Panc1 (cell line): ENCODE results near the gene ENOX1. TPM values are rescaled to one million over a fixed set of nuclear protein-coding genes. Genes with fewer than 3 reads are reported as not detected.

ENCODE experiments used
- ATAC-seq: fragments of 200-7000 bp; cut with Tn5 transposase; 2 replicates; pipeline ENCODE4 v1.9.1; 2020; ENCODE audit warnings: mild to moderate bottlenecking, moderate library complexity
- BruUV-seq: library from RNA; stranded (reverse); fragments of 400-500 nt; replicated peaks from 2 replicates; lab custom pipeline; 2021; lab: Mats Ljungman, UMichigan
- CTCF ChIA-PET: fragments of 300-600 bp; sonication (Branson Sonifier 250); formaldehyde crosslinking; loops from one replicate; lab custom pipeline; 2022; ENCODE audit warnings: antibody characterized with exemption; lab: Charles Lee
- POLR2A ChIA-PET: fragments of 300-600 bp; sonication (Branson Sonifier 250); formaldehyde crosslinking; loops from one replicate; lab custom pipeline; 2022; ENCODE audit warnings: antibody characterized with exemption; lab: Charles Lee
- DNase-seq: peaks from one replicate; pipeline ENCODE4 v3.0.0-alpha.2; 2010; ENCODE audit warnings: low read depth, low spot score
- H3K27ac ChIP-seq: 2 replicates; pipeline ENCODE4 v1.5.1; 2011; ENCODE audit warnings: mild to moderate bottlenecking, low read length, inconsistent platforms
- H3K27me3 ChIP-seq: fragments of 200-500 bp; sonication (Bioruptor generic); 2 replicates; pipeline ENCODE4 v1.6.0; 2014; ENCODE audit warnings: low read length, inconsistent platforms; ENCODE audit not compliant: control insufficient read depth, insufficient read depth
- H3K36me3 ChIP-seq: fragments of 200-500 bp; sonication (Bioruptor generic); 2 replicates; pipeline ENCODE4 v1.5.1; 2014; ENCODE audit warnings: inconsistent platforms, mild to moderate bottlenecking, low read length, moderate library complexity; ENCODE audit not compliant: control insufficient read depth, insufficient read depth
- H3K4me1 ChIP-seq: 2 replicates; pipeline ENCODE4 v1.5.1; 2011; ENCODE audit warnings: inconsistent platforms, mild to moderate bottlenecking, low read length, moderate library complexity; ENCODE audit not compliant: control insufficient read depth, insufficient read depth
- H3K4me3 ChIP-seq, 2 experiments: 2 replicates each; pipeline ENCODE4 v1.5.1; 2011 to 2012; ENCODE audit warnings: low read depth in 2 of 2, low read length in 2 of 2, mild to moderate bottlenecking in 2 of 2, inconsistent platforms in 1 of 2, moderate library complexity in 1 of 2
- H3K9me3 ChIP-seq: fragments of 200-500 bp; sonication (Bioruptor generic); 2 replicates; pipeline ENCODE4 v1.5.1; 2014; ENCODE audit warnings: low read depth, mild to moderate bottlenecking, inconsistent platforms, low read length, moderate library complexity; ENCODE audit not compliant: control insufficient read depth, insufficient read depth
- CTCF ChIP-seq: fragments of 450-650 bp; IDR thresholded peaks from 2 replicates; pipeline ENCODE4 v1.5.1; 2017; ENCODE audit warnings: mild to moderate bottlenecking
- POLR2AphosphoS5 ChIP-seq: IDR thresholded peaks from 2 replicates; pipeline ENCODE4 v1.6.1; 2012; ENCODE audit warnings: mild to moderate bottlenecking, low read depth, low read length, moderate library complexity
- SIN3A ChIP-seq: IDR thresholded peaks from 2 replicates; pipeline ENCODE4 v1.6.1; 2012; ENCODE audit warnings: low read depth, mild to moderate bottlenecking, low read length, moderate library complexity, borderline replicate concordance; ENCODE audit not compliant: insufficient read depth
- TCF7L2 ChIP-seq: IDR thresholded peaks from 2 replicates; pipeline ENCODE4 v1.6.1; 2011; ENCODE audit warnings: mild to moderate bottlenecking, low read depth, low read length, inconsistent platforms
- in situ Hi-C: cut with HindIII; loops from 2 replicates; pipeline ENCODE4 v1.10.0; 2016; ENCODE audit warnings: low sequenced_read_pairs, low pct_unique_long_range_greater_than_20kb
- intact Hi-C: fragments of 100-400 bp; cut with micrococcal nuclease; formaldehyde crosslinking; loops from one replicate; pipeline ENCODE4 v1.10.0; 2022; ENCODE audit not compliant: unreplicated experiment
- total RNA-seq: library from RNA; stranded (reverse); gene quantifications from one replicate; pipeline ENCODE4 v1.2.1, GENCODE V29; 2021; ENCODE audit not compliant: unreplicated experiment
- TF ChIP-seq, protein P1 (sequence below), 2 experiments: IDR thresholded peaks; 2 replicates each; pipeline ENCODE4 v1.6.1; 2011 to 2012; ENCODE audit warnings: low read depth in 2 of 2, control low read depth in 1 of 2, low read length in 1 of 2, mild to moderate bottlenecking in 1 of 2, moderate library complexity in 1 of 2; ENCODE audit not compliant: insufficient read depth in 1 of 2

ENOX1 gene
- total RNA-seq, 1 experiment from 2014 or later, result 0.23 TPM

DNA sequence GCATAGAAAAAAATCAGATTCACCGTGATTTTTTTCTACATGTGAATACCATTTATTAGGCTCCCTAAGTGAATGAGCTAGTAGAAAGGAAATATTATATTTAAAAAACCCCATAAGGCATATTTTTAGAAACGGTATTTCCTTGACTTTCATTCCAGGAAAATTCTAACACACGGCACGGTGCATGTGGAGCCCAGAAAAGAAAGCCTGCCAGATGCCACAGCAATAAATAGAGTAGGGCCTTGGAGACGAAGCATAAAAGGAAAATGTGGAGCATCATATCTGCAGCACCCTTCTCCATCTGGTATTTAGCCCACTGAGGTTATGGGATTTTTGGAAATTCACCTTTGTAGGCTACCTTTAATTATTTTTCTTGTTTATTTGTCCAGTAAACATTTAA lies 314.4 kb downstream of the ENOX1 start:
- TF ChIP-seq CTCF (no peak), SIN3A (no peak), POLR2AphosphoS5 (no peak), TCF7L2 (no peak)
- TF ChIP-seq, protein P1, sequence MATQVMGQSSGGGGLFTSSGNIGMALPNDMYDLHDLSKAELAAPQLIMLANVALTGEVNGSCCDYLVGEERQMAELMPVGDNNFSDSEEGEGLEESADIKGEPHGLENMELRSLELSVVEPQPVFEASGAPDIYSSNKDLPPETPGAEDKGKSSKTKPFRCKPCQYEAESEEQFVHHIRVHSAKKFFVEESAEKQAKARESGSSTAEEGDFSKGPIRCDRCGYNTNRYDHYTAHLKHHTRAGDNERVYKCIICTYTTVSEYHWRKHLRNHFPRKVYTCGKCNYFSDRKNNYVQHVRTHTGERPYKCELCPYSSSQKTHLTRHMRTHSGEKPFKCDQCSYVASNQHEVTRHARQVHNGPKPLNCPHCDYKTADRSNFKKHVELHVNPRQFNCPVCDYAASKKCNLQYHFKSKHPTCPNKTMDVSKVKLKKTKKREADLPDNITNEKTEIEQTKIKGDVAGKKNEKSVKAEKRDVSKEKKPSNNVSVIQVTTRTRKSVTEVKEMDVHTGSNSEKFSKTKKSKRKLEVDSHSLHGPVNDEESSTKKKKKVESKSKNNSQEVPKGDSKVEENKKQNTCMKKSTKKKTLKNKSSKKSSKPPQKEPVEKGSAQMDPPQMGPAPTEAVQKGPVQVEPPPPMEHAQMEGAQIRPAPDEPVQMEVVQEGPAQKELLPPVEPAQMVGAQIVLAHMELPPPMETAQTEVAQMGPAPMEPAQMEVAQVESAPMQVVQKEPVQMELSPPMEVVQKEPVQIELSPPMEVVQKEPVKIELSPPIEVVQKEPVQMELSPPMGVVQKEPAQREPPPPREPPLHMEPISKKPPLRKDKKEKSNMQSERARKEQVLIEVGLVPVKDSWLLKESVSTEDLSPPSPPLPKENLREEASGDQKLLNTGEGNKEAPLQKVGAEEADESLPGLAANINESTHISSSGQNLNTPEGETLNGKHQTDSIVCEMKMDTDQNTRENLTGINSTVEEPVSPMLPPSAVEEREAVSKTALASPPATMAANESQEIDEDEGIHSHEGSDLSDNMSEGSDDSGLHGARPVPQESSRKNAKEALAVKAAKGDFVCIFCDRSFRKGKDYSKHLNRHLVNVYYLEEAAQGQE (IDR thresholded peaks at IDR 0.05; ENCODE audit: insufficient read depth in 1 of 2, low read depth in 2 of 2, low read length in 1 of 2), result no peak
- ChIA-PET CTCF (no interaction called here), POLR2A (no interaction called here)
- BruUV-seq, result no TSS peak
- ATAC-seq (no peak), DNase-seq (no peak)
- Histone ChIP-seq H3K36me3 (no peaks in the 10 kb centered on the region), H3K27ac (no peak overlapping the region), H3K9me3 (no peaks in the 10 kb centered on the region), H3K4me3 (no peak overlapping the region), H3K4me1 (no peaks in the 10 kb centered on the region), H3K27me3 (no peaks in the 10 kb centered on the region)
- in situ Hi-C loops, result no loop called here
- intact Hi-C loops, result no loop called here

GRCh38 chr13:43470610-43471009 lies 316.2 kb downstream of the ENOX1 start:
- no TSS peak for BruUV-seq
- ATAC-seq (no peak), DNase-seq (no peak)
- ChIA-PET CTCF (no interaction called here), POLR2A (no interaction called here)
- H3K4me3 ChIP-seq, result no peak overlapping the region
- H3K27me3 ChIP-seq, result no peaks in the 10 kb centered on the region
- H3K4me1 ChIP-seq, result no peaks in the 10 kb centered on the region
- intact Hi-C loops (no loop called here), in situ Hi-C loops (no loop called here)
- TF ChIP-seq TCF7L2, result no peak
- no peaks in the 10 kb centered on the region for H3K9me3 ChIP-seq
- no peaks in the 10 kb centered on the region for H3K36me3 ChIP-seq
- H3K27ac ChIP-seq, result no peak overlapping the region

DNA sequence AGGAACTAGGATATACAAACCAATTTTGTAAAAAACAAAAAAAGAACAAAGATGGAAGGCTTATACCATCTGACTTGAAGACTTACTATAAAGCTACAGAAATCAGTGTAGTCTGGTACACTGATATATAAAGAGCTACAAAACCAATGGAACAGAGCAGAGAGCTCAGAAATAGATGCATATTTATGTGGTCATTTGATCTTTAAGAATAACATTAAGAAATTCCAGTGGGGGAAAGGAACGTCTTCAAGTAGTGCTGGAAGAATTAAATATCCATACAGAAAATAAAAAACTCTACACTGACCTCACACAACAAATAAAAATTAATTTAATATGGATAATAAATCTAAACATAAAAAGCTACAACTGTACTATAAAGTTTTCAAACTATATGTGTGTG lies 317.0 kb downstream of the ENOX1 start:
- no peaks in the 10 kb centered on the region for H3K36me3 ChIP-seq
- TF ChIP-seq SIN3A, result no peak
- no peak for TF ChIP-seq CTCF
- TF ChIP-seq, protein P1 (IDR thresholded peaks at IDR 0.05; ENCODE audit: insufficient read depth in 1 of 2, low read depth in 2 of 2, low read length in 1 of 2), result no peak
- no peak for TF ChIP-seq POLR2AphosphoS5
- TF ChIP-seq TCF7L2, result no peak
- in situ Hi-C loops, result no loop called here

More for the DNA sequence above, 317.0 kb downstream of the ENOX1 start:
- no peak overlapping the region for H3K27ac ChIP-seq
- POLR2A ChIA-PET, result no interaction called here
- intact Hi-C loops, result no loop called here
- DNase-seq (no peak), ATAC-seq (no peak)
- BruUV-seq, result no TSS peak
- H3K9me3 ChIP-seq, result no peaks in the 10 kb centered on the region
- H3K4me3 ChIP-seq, result no peak overlapping the region
- no peaks in the 10 kb centered on the region for H3K27me3 ChIP-seq
- H3K4me1 ChIP-seq, result no peaks in the 10 kb centered on the region
- CTCF ChIA-PET, result no interaction called here
